HepG2 (cell line): ENCODE results near the gene ADCY1.

Experiments
- JUN ChIP-seq: sonication (generic); formaldehyde crosslinking; IDR thresholded peaks from 2 replicates; pipeline ENCODE4 v1.4.0; 2020; ENCODE audit warnings: mild to moderate bottlenecking, missing genetic modification reagents
- NBN ChIP-seq: fragments of 450-650 bp; conservative IDR thresholded peaks from 2 replicates; pipeline ENCODE4 v1.6.1; 2017
- TBX2 ChIP-seq: sonication (generic); formaldehyde crosslinking; IDR thresholded peaks from 2 replicates; pipeline ENCODE4 v1.5.0; 2020; ENCODE audit warnings: missing genetic modification reagents, mild to moderate bottlenecking, borderline replicate concordance
- UBTF ChIP-seq: sonication (generic); formaldehyde crosslinking; IDR thresholded peaks from 2 replicates; pipeline ENCODE4 v1.4.0; 2020; ENCODE audit warnings: mild to moderate bottlenecking, missing genetic modification reagents
- ZBTB1 ChIP-seq: sonication (generic); formaldehyde crosslinking; IDR thresholded peaks from 2 replicates; pipeline ENCODE4 v1.4.0; 2020; ENCODE audit warnings: missing genetic modification reagents, borderline replicate concordance
- ZNF367 ChIP-seq: sonication (generic); formaldehyde crosslinking; IDR thresholded peaks from 2 replicates; pipeline ENCODE4 v1.4.0; 2020; ENCODE audit warnings: missing genetic modification reagents, borderline replicate concordance
- ZNF792 ChIP-seq: IDR thresholded peaks from 2 replicates; pipeline ENCODE4 v1.6.1; 2016
- TF ChIP-seq, protein P1 (sequence below): IDR thresholded peaks from 2 replicates; pipeline ENCODE4 v1.6.1; 2016; ENCODE audit warnings: missing compliant biosample characterization, missing genetic modification reagents, borderline replicate concordance
- TF ChIP-seq, protein P2 (sequence below): sonication (generic); formaldehyde crosslinking; IDR thresholded peaks from 2 replicates; pipeline ENCODE4 v1.5.0; 2020; ENCODE audit warnings: mild to moderate bottlenecking, missing genetic modification reagents, moderate library complexity
- TF ChIP-seq, protein P3 (sequence below), 2 experiments: sonication (generic) in 1 of 2; formaldehyde crosslinking in 1 of 2; IDR thresholded peaks; 2 replicates each; pipeline versions ENCODE4 v1.5.1 to v1.6.1; 2011 to 2020; ENCODE audit warnings: borderline replicate concordance in 1 of 2, low read depth in 1 of 2, low read length in 1 of 2, mild to moderate bottlenecking in 1 of 2, missing genetic modification reagents in 1 of 2, moderate library complexity in 1 of 2

DNA sequence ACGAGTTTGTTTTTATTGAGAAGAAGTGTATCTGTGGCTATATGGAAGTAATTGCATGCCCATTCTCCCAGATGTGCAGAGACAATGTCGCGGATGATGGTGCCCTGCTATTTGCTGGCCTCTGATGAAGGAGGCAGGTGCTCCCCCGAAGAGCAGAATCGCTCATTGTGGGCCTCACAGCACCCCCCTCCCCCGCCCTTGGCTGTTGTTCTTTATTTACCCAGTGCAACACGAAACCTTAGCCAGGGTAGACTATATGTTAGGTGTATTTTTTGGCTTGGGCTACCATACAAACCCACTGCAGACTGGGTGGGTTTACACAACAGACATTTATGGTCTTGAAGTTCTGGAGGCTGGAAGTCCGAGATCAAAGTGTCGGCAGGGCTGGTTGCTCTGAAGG is 3.4 kb upstream of the ADCY1 start:
- TF ChIP-seq NBN: no peak
- no peak for TF ChIP-seq ZNF367 (CRISPR knock-in tag)
- TF ChIP-seq TBX2 (CRISPR knock-in tag): no peak
- TF ChIP-seq, protein P1, sequence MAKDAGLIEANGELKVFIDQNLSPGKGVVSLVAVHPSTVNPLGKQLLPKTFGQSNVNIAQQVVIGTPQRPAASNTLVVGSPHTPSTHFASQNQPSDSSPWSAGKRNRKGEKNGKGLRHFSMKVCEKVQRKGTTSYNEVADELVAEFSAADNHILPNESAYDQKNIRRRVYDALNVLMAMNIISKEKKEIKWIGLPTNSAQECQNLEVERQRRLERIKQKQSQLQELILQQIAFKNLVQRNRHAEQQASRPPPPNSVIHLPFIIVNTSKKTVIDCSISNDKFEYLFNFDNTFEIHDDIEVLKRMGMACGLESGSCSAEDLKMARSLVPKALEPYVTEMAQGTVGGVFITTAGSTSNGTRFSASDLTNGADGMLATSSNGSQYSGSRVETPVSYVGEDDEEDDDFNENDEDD (CRISPR knock-in tag): no peak
- TF ChIP-seq, protein P2, sequence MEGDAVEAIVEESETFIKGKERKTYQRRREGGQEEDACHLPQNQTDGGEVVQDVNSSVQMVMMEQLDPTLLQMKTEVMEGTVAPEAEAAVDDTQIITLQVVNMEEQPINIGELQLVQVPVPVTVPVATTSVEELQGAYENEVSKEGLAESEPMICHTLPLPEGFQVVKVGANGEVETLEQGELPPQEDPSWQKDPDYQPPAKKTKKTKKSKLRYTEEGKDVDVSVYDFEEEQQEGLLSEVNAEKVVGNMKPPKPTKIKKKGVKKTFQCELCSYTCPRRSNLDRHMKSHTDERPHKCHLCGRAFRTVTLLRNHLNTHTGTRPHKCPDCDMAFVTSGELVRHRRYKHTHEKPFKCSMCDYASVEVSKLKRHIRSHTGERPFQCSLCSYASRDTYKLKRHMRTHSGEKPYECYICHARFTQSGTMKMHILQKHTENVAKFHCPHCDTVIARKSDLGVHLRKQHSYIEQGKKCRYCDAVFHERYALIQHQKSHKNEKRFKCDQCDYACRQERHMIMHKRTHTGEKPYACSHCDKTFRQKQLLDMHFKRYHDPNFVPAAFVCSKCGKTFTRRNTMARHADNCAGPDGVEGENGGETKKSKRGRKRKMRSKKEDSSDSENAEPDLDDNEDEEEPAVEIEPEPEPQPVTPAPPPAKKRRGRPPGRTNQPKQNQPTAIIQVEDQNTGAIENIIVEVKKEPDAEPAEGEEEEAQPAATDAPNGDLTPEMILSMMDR (CRISPR knock-in tag): no peak
- TF ChIP-seq ZNF792 (CRISPR knock-in tag): no peak
- no peak for TF ChIP-seq ZBTB1 (CRISPR knock-in tag)
- no peak for TF ChIP-seq UBTF (CRISPR knock-in tag)
- TF ChIP-seq, protein P3, sequence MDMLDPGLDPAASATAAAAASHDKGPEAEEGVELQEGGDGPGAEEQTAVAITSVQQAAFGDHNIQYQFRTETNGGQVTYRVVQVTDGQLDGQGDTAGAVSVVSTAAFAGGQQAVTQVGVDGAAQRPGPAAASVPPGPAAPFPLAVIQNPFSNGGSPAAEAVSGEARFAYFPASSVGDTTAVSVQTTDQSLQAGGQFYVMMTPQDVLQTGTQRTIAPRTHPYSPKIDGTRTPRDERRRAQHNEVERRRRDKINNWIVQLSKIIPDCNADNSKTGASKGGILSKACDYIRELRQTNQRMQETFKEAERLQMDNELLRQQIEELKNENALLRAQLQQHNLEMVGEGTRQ (IDR thresholded peaks at IDR 0.05; ENCODE audit: low read depth, low read length): no peak
- TF ChIP-seq, protein P3 (CRISPR knock-in tag; IDR thresholded peaks at IDR 0.05; ENCODE audit: borderline replicate concordance): no peak
- TF ChIP-seq JUN (CRISPR knock-in tag): no peak
